OCI-M2 (cell line): ENCODE results near the gene MCTP1.

Source experiments
- DNase-seq: peaks from one replicate; lab custom pipeline; 2025; ENCODE audit not compliant: unreplicated experiment; lab: John Stamatoyannopoulos, UW

The MCTP1 gene

GRCh38 chr5:95078868-95079267, 206.0 kb downstream of the MCTP1 start:
- DNase-seq: no peak

- no peak for DNase-seq
These were observed 208.3 kb downstream of the MCTP1 start for GRCh38 chr5:95076395-95077185.

GRCh38 chr5:95075111-95075510, 209.8 kb downstream of the MCTP1 start:
- no peak for DNase-seq

- no peak for DNase-seq
These were observed 212.6 kb downstream of the MCTP1 start for GRCh38 chr5:95072281-95072680.

GRCh38 chr5:95070866-95071265, 214.0 kb downstream of the MCTP1 start:
- DNase-seq: no peak

- no peak for DNase-seq
These were observed 214.4 kb downstream of the MCTP1 start for GRCh38 chr5:95070453-95070852.

- DNase-seq: no peak
These were observed 214.9 kb downstream of the MCTP1 start for GRCh38 chr5:95069948-95070347.

GRCh38 chr5:95069021-95069420, 215.9 kb downstream of the MCTP1 start:
- DNase-seq: no peak

- DNase-seq: no peak
These were observed 216.5 kb downstream of the MCTP1 start for GRCh38 chr5:95068289-95068910.

DNA sequence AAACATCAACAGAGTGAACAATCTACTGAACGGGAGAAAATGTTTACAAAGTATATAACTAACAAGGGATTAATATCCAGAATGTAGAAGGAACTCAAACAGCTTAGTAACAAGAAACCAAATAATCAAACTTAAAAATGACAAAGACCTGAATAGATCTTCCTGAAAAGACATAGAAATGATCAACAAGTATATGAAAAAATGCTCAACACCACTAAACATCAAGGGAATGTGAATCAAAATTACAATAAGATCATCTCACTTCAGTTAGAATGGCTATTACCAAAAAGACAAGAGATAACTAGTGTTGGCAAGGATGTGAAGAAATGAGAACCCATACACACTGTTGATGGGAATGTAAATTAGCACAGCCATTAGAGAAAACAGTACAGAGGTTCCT, 218.8 kb downstream of the MCTP1 start:
- DNase-seq: no peak

DNA sequence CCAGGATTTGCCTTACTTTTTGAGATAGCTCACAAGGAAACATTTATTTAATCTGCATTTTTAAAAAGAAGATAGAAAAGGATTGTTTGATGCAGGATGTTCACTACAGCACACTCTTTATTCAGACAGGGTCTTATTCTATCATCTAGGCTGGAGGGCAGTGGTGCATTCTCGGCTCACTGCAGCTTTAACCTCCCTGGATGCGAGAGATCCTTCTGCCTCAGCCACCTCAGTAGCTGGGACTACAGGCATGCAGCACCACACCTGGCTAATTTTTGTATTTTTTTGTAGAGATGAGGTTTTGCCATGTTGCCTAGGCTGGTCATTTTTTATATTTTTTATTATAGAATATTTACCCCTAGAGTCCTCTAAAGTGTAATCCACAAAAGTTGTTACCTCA, 221.4 kb downstream of the MCTP1 start:
- no peak for DNase-seq

DNA sequence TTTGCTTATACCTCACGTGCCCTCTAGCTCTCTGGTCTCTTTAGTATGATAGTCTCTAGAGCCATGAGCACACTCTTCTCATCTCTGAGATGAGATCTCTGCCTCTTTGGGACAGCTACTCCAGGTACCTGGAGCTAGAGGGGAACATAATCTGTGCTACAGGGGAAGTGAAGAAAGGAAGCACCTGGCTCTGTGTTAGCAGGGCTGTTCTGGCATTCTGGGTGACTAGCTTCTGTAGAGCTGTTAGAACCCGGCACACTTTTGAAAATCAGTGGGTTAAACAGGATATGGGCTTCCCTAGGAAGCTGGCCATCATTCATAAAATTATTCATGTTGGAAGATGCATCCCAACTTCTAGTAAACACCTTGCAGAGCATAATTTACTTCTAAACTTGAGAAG, 224.8 kb downstream of the MCTP1 start:
- DNase-seq: no peak

GRCh38 chr5:95059636-95060035, 225.3 kb downstream of the MCTP1 start:
- no peak for DNase-seq

- DNase-seq: no peak
These were observed 227.3 kb downstream of the MCTP1 start for GRCh38 chr5:95057615-95058014.

- no peak for DNase-seq
These were observed 231.6 kb downstream of the MCTP1 start for GRCh38 chr5:95053253-95053652.

GRCh38 chr5:95050708-95051107, 234.2 kb downstream of the MCTP1 start:
- DNase-seq: no peak

GRCh38 chr5:95048628-95049027, 236.3 kb downstream of the MCTP1 start:
- no peak for DNase-seq

- DNase-seq: no peak
These were observed 239.5 kb downstream of the MCTP1 start for GRCh38 chr5:95045181-95045965.

DNA sequence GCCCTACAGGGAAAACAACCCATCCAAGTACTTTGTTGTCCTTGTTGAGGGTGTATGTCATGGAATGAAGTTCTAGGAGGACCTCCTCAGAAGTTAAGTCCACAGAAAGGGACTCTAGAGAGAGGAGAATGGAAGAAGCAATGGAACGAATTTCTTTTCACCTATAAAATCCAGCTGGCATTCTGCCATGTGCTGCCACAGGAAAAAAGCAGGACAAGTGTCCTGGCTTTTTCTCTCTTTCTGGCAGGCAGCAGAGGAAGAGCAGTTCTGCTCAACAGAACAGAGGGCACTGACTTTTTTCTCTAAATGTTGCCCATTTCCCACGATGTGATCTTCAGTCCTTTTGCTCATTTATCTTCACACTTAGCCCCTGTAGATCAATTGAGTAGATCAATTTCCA, 240.8 kb downstream of the MCTP1 start:
- DNase-seq: no peak

- DNase-seq: no peak
These were observed 241.2 kb downstream of the MCTP1 start for GRCh38 chr5:95043648-95044047.

DNA sequence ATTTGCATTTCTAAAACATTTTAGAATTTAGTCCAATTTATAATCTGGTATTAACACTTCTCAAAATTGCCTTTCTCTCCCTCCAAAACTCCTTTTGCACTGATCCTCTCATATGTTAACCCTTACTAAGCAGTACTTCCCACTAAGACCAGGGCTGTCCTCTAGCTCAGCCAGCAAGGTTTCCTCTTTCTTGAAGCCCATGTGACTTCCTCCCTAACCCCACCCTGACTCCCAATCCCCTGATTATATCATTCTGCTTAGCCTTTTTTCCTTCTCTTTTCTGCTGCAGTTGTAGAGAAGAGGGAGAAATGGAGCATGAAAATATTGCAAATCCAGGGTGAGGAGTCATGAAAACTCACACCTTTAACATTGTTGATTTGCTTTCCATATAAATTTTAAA, 241.7 kb downstream of the MCTP1 start:
- DNase-seq: no peak

DNA sequence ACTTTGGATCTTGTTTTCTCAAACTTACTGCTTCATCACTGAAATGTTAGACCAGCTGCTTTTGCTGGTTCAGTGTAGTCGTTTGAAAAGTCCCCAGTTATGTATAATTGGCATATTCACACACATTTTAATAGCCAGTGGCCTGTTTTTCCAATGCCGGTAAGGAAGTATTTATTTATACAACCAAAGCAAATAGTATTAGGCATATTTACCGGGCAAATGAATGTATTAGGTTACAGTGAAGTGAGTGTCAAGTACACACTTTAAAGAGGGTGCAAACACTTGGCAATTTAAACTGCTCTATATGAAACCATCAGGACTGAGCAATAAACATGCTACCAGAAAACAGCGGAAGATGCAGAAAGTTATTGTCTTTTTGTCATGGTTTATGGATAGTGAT, 242.9 kb downstream of the MCTP1 start:
- DNase-seq: no peak
